SK-N-SH treated with all-trans-retinoic acid at 6 μM for 48 hours (cell line): Measurements from ENCODE around the gene SLC22A5.

ENCODE experiments used
- ATAC-seq: fragments of 200-7000 bp; cut with Tn5 transposase; 3 replicates; pipeline ENCODE4 v1.9.1; 2020; ENCODE audit warnings: mild to moderate bottlenecking, moderate library complexity
- ARNTL ChIP-seq: fragments of 450-650 bp; formaldehyde crosslinking; IDR thresholded peaks from 2 replicates; pipeline ENCODE4 v1.5.0; 2020; ENCODE audit warnings: low read depth, mild to moderate bottlenecking, moderate library complexity, borderline replicate concordance
- BACH2 ChIP-seq: fragments of 250-450 bp; sonication (Bioruptor Pico); IDR thresholded peaks from 2 replicates; pipeline ENCODE4 v1.9.0; 2021; ENCODE audit warnings: mild to moderate bottlenecking, borderline replicate concordance
- CSDC2 ChIP-seq: fragments of 250-450 bp; sonication (Bioruptor Pico); IDR thresholded peaks from 2 replicates; pipeline ENCODE4 v1.5.0; 2020; ENCODE audit warnings: mild to moderate bottlenecking, moderate library complexity
- ESRRG ChIP-seq: fragments of 250-450 bp; sonication (Bioruptor Pico); IDR thresholded peaks from 2 replicates; pipeline ENCODE4 v1.6.1; 2021; ENCODE audit warnings: mild to moderate bottlenecking
- GLIS3 ChIP-seq: fragments of 250-450 bp; sonication (Bioruptor Pico); IDR thresholded peaks from 2 replicates; pipeline ENCODE4 v1.5.0; 2020; ENCODE audit warnings: mild to moderate bottlenecking, moderate library complexity
- ISL1 ChIP-seq: fragments of 250-450 bp; sonication (Bioruptor Pico); IDR thresholded peaks from 2 replicates; pipeline ENCODE4 v2.1.2; 2022; ENCODE audit warnings: mild to moderate bottlenecking, moderate library complexity
- PPARA ChIP-seq: fragments of 250-450 bp; sonication (Bioruptor Pico); IDR thresholded peaks from 2 replicates; pipeline ENCODE4 v1.5.0; 2020; ENCODE audit warnings: mild to moderate bottlenecking, borderline replicate concordance
- RARB ChIP-seq: fragments of 250-450 bp; sonication (Bioruptor Pico); IDR thresholded peaks from 2 replicates; pipeline ENCODE4 v1.8.0; 2021; ENCODE audit warnings: mild to moderate bottlenecking, moderate library complexity
- SNAI2 ChIP-seq: fragments of 250-450 bp; sonication (Bioruptor Pico); IDR thresholded peaks from 2 replicates; pipeline ENCODE4 v1.5.0; 2020; ENCODE audit warnings: mild to moderate bottlenecking, moderate library complexity
- TCF4 ChIP-seq: fragments of 250-450 bp; sonication (Bioruptor Pico); IDR thresholded peaks from 2 replicates; pipeline ENCODE4 v1.8.0; 2021; ENCODE audit warnings: mild to moderate bottlenecking, moderate library complexity, borderline replicate concordance
- TOX ChIP-seq: fragments of 250-450 bp; sonication (Bioruptor Pico); IDR thresholded peaks from 2 replicates; pipeline ENCODE4 v1.8.0; 2021; ENCODE audit warnings: mild to moderate bottlenecking, moderate library complexity, borderline replicate concordance
- ZC3H10 ChIP-seq: fragments of 250-450 bp; sonication (Bioruptor Pico); IDR thresholded peaks from 2 replicates; pipeline ENCODE4 v1.5.1; 2021; ENCODE audit warnings: mild to moderate bottlenecking, moderate library complexity
- ZFP3 ChIP-seq: fragments of 250-450 bp; sonication (Bioruptor Pico); IDR thresholded peaks from 2 replicates; pipeline ENCODE4 v1.5.0; 2020; ENCODE audit warnings: mild to moderate bottlenecking, moderate library complexity
- ZFP30 ChIP-seq: fragments of 450-650 bp; formaldehyde crosslinking; IDR thresholded peaks from 2 replicates; pipeline ENCODE4 v1.5.0; 2022; ENCODE audit warnings: mild to moderate bottlenecking, moderate library complexity
- ZNF70 ChIP-seq: fragments of 450-650 bp; formaldehyde crosslinking; IDR thresholded peaks from 2 replicates; pipeline ENCODE4 v1.5.0; 2020; ENCODE audit warnings: mild to moderate bottlenecking, moderate library complexity
- ZNF8 ChIP-seq: fragments of 450-650 bp; formaldehyde crosslinking; IDR thresholded peaks from 2 replicates; pipeline ENCODE4 v1.5.0; 2020; ENCODE audit warnings: mild to moderate bottlenecking, moderate library complexity
- TF ChIP-seq, protein P1 (sequence below): fragments of 250-450 bp; sonication (Bioruptor Pico); IDR thresholded peaks from 2 replicates; pipeline ENCODE4 v1.8.0; 2021; ENCODE audit warnings: low read depth, mild to moderate bottlenecking, moderate library complexity, borderline replicate concordance
- TF ChIP-seq, protein P2 (sequence below): fragments of 250-450 bp; sonication (Bioruptor Pico); IDR thresholded peaks from 2 replicates; pipeline ENCODE4 v1.5.1; 2021; ENCODE audit warnings: mild to moderate bottlenecking, moderate library complexity
- TF ChIP-seq, protein P3 (sequence below): fragments of 250-450 bp; sonication (Bioruptor Pico); IDR thresholded peaks from 2 replicates; pipeline ENCODE4 v1.8.0; 2020; ENCODE audit warnings: mild to moderate bottlenecking, moderate library complexity, borderline replicate concordance
- TF ChIP-seq, protein P4 (sequence below): fragments of 250-450 bp; sonication (Bioruptor Pico); IDR thresholded peaks from 2 replicates; pipeline ENCODE4 v1.5.0; 2020; ENCODE audit warnings: mild to moderate bottlenecking, moderate library complexity

SLC22A5 gene

DNA sequence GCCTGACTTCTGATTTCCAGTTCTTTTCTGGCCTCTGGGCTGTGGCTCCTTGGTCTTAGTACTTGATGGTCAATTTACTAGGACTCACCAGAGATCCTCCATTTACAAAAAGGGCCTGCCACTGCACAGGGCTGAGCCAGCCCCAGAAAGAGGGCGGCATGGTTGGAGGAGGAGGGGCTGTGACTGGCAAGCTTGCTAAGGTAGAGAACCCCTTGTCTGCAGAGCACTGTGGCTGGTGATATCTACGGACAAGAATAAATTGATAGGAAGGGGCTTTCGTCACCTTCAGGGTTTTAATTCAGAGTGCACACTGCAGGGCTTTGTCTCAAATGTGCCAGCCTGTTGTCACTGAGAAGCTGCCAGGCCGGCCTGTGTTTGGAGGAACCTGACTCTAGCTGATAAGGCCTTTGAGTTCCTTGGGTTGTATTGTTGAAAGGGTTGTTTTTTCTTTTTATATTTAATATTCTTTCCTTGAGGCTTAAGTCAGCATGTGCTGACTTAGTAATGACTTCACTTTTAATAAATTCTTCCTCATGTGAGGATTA is 15.1 kb downstream of the SLC22A5 start (continued):
- TF ChIP-seq, protein P1, sequence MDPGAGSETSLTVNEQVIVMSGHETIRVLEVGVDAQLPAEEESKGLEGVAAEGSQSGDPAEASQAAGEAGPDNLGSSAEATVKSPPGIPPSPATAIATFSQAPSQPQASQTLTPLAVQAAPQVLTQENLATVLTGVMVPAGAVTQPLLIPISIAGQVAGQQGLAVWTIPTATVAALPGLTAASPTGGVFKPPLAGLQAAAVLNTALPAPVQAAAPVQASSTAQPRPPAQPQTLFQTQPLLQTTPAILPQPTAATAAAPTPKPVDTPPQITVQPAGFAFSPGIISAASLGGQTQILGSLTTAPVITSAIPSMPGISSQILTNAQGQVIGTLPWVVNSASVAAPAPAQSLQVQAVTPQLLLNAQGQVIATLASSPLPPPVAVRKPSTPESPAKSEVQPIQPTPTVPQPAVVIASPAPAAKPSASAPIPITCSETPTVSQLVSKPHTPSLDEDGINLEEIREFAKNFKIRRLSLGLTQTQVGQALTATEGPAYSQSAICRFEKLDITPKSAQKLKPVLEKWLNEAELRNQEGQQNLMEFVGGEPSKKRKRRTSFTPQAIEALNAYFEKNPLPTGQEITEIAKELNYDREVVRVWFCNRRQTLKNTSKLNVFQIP (CRISPR knock-in tag) = no peak
- TF ChIP-seq SNAI2 (no peak), GLIS3 (CRISPR knock-in tag) (no peak), CSDC2 (CRISPR knock-in tag) (no peak), ZNF8 (CRISPR knock-in tag) (no peak)

DNA sequence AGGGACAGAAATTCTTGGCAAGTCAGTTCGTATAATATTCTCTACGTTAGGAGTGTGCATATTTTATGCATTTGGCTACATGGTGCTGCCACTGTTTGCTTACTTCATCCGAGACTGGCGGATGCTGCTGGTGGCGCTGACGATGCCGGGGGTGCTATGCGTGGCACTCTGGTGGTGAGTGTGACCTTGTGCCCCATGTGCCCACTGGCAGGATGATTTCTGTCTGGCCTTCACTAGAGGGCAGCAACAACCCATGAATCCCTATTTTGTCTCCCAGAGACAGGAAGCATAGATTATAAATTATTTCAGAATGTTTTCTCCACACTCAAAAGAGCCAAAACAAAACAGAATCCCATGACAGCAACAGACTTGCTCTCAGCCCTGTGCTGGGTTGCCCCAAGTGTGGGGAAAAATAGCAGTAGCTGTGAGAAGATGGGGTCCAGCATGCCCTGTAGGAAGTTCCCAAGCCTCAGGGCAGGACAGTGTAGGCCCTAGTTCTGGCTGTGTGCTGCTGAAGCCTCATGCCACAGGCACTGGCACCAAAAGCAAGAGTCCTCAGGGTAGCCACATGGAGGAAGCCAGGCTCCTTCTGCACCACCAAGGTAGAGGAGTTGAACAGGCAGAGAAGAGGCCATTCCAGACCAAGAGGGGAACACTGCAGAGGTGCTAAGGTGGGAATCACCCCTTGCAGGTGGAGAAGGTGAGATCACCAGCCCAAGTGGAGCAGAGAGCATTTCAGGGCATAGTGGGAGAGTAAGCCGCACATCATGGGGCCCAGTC is 16.0 kb downstream of the SLC22A5 start:
- peak; percentile 56 for ATAC-seq
- TF ChIP-seq ISL1 = no peak
- TF ChIP-seq RARB (CRISPR knock-in tag) = no peak
- no peak for TF ChIP-seq ARNTL (CRISPR knock-in tag)
- TF ChIP-seq ZNF70 (CRISPR knock-in tag) = no peak
- TF ChIP-seq TCF4 (CRISPR knock-in tag) = no peak
- TF ChIP-seq ZNF8 (CRISPR knock-in tag) = no peak
- TF ChIP-seq ZC3H10 = no peak
- TF ChIP-seq, protein P2, sequence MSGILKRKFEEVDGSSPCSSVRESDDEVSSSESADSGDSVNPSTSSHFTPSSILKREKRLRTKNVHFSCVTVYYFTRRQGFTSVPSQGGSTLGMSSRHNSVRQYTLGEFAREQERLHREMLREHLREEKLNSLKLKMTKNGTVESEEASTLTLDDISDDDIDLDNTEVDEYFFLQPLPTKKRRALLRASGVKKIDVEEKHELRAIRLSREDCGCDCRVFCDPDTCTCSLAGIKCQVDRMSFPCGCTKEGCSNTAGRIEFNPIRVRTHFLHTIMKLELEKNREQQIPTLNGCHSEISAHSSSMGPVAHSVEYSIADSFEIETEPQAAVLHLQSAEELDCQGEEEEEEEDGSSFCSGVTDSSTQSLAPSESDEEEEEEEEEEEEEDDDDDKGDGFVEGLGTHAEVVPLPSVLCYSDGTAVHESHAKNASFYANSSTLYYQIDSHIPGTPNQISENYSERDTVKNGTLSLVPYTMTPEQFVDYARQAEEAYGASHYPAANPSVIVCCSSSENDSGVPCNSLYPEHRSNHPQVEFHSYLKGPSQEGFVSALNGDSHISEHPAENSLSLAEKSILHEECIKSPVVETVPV (CRISPR knock-in tag) = no peak
- no peak for TF ChIP-seq ESRRG (CRISPR knock-in tag)
- TF ChIP-seq, protein P1 (CRISPR knock-in tag) = no peak
- no peak for TF ChIP-seq PPARA
- no peak for TF ChIP-seq SNAI2
- TF ChIP-seq ZFP3 = no peak
- TF ChIP-seq GLIS3 (CRISPR knock-in tag) = no peak
- no peak for TF ChIP-seq CSDC2 (CRISPR knock-in tag)
- TF ChIP-seq, protein P3, sequence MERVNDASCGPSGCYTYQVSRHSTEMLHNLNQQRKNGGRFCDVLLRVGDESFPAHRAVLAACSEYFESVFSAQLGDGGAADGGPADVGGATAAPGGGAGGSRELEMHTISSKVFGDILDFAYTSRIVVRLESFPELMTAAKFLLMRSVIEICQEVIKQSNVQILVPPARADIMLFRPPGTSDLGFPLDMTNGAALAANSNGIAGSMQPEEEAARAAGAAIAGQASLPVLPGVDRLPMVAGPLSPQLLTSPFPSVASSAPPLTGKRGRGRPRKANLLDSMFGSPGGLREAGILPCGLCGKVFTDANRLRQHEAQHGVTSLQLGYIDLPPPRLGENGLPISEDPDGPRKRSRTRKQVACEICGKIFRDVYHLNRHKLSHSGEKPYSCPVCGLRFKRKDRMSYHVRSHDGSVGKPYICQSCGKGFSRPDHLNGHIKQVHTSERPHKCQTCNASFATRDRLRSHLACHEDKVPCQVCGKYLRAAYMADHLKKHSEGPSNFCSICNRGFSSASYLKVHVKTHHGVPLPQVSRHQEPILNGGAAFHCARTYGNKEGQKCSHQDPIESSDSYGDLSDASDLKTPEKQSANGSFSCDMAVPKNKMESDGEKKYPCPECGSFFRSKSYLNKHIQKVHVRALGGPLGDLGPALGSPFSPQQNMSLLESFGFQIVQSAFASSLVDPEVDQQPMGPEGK = no peak
- TF ChIP-seq, protein P4, sequence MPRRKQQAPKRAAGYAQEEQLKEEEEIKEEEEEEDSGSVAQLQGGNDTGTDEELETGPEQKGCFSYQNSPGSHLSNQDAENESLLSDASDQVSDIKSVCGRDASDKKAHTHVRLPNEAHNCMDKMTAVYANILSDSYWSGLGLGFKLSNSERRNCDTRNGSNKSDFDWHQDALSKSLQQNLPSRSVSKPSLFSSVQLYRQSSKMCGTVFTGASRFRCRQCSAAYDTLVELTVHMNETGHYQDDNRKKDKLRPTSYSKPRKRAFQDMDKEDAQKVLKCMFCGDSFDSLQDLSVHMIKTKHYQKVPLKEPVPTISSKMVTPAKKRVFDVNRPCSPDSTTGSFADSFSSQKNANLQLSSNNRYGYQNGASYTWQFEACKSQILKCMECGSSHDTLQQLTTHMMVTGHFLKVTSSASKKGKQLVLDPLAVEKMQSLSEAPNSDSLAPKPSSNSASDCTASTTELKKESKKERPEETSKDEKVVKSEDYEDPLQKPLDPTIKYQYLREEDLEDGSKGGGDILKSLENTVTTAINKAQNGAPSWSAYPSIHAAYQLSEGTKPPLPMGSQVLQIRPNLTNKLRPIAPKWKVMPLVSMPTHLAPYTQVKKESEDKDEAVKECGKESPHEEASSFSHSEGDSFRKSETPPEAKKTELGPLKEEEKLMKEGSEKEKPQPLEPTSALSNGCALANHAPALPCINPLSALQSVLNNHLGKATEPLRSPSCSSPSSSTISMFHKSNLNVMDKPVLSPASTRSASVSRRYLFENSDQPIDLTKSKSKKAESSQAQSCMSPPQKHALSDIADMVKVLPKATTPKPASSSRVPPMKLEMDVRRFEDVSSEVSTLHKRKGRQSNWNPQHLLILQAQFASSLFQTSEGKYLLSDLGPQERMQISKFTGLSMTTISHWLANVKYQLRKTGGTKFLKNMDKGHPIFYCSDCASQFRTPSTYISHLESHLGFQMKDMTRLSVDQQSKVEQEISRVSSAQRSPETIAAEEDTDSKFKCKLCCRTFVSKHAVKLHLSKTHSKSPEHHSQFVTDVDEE = no peak
- TF ChIP-seq TOX (CRISPR knock-in tag) = no peak
- TF ChIP-seq BACH2 (CRISPR knock-in tag) = no peak
- no peak for TF ChIP-seq ZFP30 (CRISPR knock-in tag)

DNA sequence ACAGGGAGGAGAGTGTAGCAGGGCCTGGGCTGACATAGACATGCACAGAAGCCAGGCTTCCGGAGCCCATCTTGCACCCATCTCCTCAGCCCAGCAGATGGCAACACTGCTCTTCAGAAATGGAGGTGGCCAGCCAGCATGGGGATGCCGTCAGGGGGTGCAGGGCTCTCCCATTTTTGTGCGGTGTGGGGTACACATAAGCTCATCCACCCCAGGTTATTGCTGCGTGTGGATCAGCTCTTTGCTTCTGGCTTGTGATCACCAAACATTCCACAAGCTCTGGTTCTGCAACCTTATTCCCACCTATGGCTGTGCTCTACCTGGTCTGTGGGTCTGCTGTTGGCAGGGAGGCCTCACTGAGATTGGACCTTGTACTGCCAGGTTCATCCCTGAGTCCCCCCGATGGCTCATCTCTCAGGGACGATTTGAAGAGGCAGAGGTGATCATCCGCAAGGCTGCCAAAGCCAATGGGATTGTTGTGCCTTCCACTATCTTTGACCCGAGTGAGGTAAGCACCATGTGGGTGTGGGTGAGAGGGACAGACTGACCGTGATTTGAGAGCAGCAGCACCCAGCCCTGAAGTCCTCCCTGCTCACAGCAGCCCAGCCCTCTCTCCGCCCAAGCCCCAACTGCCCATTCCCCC is 17.3 kb downstream of the SLC22A5 start:
- peak; percentile 74 for ATAC-seq

More for the DNA sequence above, 17.3 kb downstream of the SLC22A5 start:
- TF ChIP-seq, protein P4 = no peak
- no peak for TF ChIP-seq SNAI2
- TF ChIP-seq, protein P1 (CRISPR knock-in tag) = no peak
